ENCODE data around the gene TBR1.

The TBR1 gene

GRCh38 chr2:161415987-161416707, at the start of gene TBR1:
Gene TBR1 (plus strand): TSS chr2:161416297. CDS start chr2:161416411, 114 bp downstream.
- DNase-seq (ENCODE audit: low read depth in 2 of 2) = no peak

- DNase-seq (ENCODE audit: low read depth in 2 of 2) = no peak
These were observed 48.4 kb upstream of the TBR1 start for GRCh38 chr2:161367675-161368074.

GRCh38 chr2:161369311-161369710, 46.8 kb upstream of the TBR1 start:
- no peak for DNase-seq (ENCODE audit: low read depth in 2 of 2)

- no peak for DNase-seq (ENCODE audit: low read depth in 2 of 2)
These were observed 45.1 kb upstream of the TBR1 start for GRCh38 chr2:161370981-161371380.

GRCh38 chr2:161371869-161372268, 44.2 kb upstream of the TBR1 start:
- DNase-seq (ENCODE audit: low read depth in 2 of 2) = no peak

GRCh38 chr2:161373942-161374341, 42.2 kb upstream of the TBR1 start:
- no peak for DNase-seq (ENCODE audit: low read depth in 2 of 2)

- no peak for DNase-seq (ENCODE audit: low read depth in 2 of 2)
These were observed 41.7 kb upstream of the TBR1 start for GRCh38 chr2:161374446-161374845.

- DNase-seq (ENCODE audit: low read depth in 2 of 2) = no peak
These were observed 36.4 kb upstream of the TBR1 start for GRCh38 chr2:161379740-161380139.

GRCh38 chr2:161381546-161381945, 34.6 kb upstream of the TBR1 start:
- DNase-seq (ENCODE audit: low read depth in 2 of 2) = no peak

- no peak for DNase-seq (ENCODE audit: low read depth in 2 of 2)
These were observed 33.4 kb upstream of the TBR1 start for GRCh38 chr2:161382747-161383146.

- DNase-seq (ENCODE audit: low read depth in 2 of 2) = no peak
These were observed 31.2 kb upstream of the TBR1 start for GRCh38 chr2:161384864-161385263.

GRCh38 chr2:161386228-161386824, 29.8 kb upstream of the TBR1 start:
- DNase-seq (ENCODE audit: low read depth in 2 of 2) = no peak

- no peak for DNase-seq (ENCODE audit: low read depth in 2 of 2)
These were observed 27.8 kb upstream of the TBR1 start for GRCh38 chr2:161388146-161388779.

- no peak for DNase-seq (ENCODE audit: low read depth in 2 of 2)
These were observed 24.2 kb upstream of the TBR1 start for GRCh38 chr2:161391737-161392506.

- no peak for DNase-seq (ENCODE audit: low read depth in 2 of 2)
These were observed 16.0 kb upstream of the TBR1 start for GRCh38 chr2:161400076-161400475.

- no peak for DNase-seq (ENCODE audit: low read depth in 2 of 2)
These were observed 13.8 kb upstream of the TBR1 start for GRCh38 chr2:161402297-161402696.

- no peak for DNase-seq (ENCODE audit: low read depth in 2 of 2)
These were observed 9.8 kb upstream of the TBR1 start for GRCh38 chr2:161406316-161406715.

- no peak for DNase-seq (ENCODE audit: low read depth in 2 of 2)
These were observed 8.5 kb upstream of the TBR1 start for GRCh38 chr2:161407597-161407996.

GRCh38 chr2:161409308-161409907, 6.7 kb upstream of the TBR1 start:
- no peak for DNase-seq (ENCODE audit: low read depth in 2 of 2)

GRCh38 chr2:161412346-161412745, 3.8 kb upstream of the TBR1 start:
- no peak for DNase-seq (ENCODE audit: low read depth in 2 of 2)

- no peak for DNase-seq (ENCODE audit: low read depth in 2 of 2)
These were observed 1.8 kb upstream of the TBR1 start for GRCh38 chr2:161414042-161415033.

Measured in stimulated activated CD4-positive, alpha-beta T cell treated with anti-CD3 and anti-CD28 coated beads, Interleukin-4, amount 100 ng/mL, for 48 hours (primary cell).